NCI-H2196 (cell line): Measurements from ENCODE around the gene PTBP1.
A peak's percentile ranks its signal among the peaks of the same experiment; 100 is the strongest.

Source experiments
- DNase-seq: peaks from one replicate; lab custom pipeline; 2025; ENCODE audit not compliant: unreplicated experiment; lab: John Stamatoyannopoulos, UW

The PTBP1 gene

DNA sequence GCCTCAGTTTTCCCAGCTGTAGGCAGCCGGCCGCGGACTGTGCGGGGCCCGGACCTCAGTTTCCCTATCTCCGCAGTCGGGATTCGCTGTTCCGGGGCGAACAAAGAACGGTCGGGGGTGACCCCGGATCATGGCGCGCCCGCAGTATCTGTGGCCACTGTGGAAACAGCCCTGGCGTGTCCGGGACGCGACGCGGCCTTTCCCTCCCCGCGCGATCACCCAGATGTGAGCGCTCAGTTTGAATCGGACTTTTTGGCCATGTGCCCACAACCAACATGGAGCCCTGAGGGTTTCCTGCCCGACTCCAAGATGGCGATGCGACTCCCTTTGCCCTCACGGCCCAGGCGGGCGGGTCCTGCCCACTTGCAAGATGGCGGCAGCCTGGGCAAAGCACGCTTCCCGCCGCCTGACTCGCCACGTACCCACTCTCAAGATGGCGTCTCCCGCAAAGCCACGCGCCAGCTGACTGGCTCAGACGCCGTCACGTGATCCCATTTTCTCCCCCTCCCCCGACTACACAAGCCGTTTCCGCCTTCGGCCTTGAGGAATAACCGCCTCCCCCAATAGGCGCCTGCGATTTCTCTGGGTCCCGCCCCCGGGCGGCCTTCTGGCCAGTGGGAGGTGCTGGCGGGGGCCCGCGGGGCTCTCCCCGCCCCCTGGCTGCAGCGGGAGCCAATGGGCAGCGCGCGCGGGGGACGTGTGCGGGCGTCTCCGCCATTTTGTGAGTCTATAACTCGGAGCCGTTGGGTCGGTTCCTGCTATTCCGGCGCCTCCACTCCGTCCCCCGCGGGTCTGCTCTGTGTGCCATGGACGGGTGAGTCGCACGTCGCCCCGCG lies at the start of gene PTBP1:
Gene PTBP1, plus strand, starts transcription at position 761 of the 836 bp plus-strand sequence. Its CDS starts 46 bp downstream, at position 807.
- DNase-seq = peak; percentile 100

- no peak for DNase-seq
Observed at GRCh38 chr19:748274-748598, 49.0 kb upstream of the PTBP1 start.

GRCh38 chr19:749811-750210 lies 47.4 kb upstream of the PTBP1 start:
- no peak for DNase-seq

GRCh38 chr19:750640-751423 lies 46.4 kb upstream of the PTBP1 start, which contains the start of gene MISP:
Gene MISP (plus strand): TSS chr19:751112. CDS start chr19:756947, 5,835 bp downstream.
- DNase-seq = peak; percentile 93

- DNase-seq = no peak
Observed at GRCh38 chr19:751501-752341, 45.5 kb upstream of the PTBP1 start.

DNA sequence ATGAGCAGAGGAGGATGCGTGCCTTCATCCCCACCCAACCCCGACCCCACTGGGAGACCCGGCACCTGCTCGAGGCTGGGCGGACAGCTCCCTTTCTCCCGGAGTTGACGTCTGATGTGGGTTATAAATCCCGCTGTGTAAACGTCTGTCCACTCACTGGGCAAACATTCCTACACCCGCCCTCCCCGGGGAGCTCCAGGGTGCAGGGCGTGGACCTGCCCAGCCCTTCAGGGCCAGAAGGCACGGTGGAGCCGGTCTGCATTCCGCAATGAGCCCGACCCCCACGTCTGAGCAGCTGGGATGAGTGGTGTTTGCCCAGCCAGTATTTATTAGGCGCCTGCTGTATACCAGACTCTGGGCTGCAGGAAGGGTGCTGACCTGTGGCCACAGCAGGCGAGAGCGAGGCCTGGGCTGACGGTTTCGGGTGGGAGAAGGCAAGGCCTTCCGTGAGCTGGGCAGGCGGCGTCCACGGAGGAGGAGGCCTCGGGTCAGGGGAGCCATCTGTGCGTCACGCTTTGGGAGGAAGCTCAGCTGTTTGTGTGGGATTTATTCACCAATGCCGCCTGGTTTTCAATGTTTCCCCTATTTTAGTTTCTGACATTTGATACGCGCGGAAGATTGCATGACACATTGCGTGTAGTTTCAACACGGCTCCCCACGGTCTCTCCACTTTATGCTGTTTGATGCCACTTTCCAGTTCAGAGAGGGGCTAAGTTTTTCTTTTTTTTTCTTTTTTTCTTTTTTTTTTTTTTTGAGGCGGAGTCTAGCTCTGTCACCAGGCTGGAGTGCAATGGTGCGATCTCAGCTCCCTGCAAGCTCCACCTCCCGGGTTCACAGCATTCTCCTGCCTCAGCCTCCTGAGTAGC lies 44.4 kb upstream of the PTBP1 start:
- peak; percentile 49 for DNase-seq

DNA sequence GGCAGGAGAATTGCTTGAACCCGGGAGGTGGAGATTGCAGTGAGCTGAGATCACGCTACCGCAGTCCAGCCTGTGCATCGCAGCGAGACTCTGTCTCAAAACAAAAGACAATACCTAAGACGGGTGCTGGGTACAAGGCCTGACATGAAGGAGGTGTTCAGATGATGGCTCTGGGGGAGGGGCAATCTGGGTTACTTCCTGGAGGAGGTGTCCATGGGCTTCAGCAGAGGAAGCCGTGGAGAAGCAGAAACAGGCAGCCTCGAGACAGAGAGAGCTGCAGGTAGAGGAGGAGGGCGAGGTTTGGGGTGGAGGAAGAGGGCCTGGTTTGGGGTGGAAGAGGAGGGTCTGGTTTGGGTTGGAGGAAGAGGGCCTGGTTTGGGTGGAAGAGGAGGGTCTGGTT lies 42.7 kb upstream of the PTBP1 start:
- no peak for DNase-seq

- no peak for DNase-seq
Observed at GRCh38 chr19:755063-755462, 42.2 kb upstream of the PTBP1 start.

DNA sequence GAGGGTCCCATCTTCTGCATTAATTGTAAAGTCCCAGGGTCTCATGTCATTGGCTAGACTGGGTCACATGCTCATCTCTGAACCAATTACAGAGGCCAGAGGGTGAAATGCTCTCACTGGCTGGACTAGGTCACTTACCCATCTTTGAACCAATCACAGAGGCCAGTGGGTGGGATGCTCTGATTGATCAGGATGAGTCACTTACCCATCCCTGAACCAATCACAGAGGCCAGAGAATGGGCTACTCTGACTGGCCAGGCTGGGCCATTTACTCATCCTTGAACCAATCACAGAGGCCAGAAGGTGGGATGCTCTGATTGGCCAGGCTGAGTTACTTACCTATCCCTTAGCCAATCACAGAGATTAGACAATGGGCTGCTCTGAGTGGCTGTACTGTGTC lies 41.0 kb upstream of the PTBP1 start:
- DNase-seq = peak; percentile 16

GRCh38 chr19:756821-757688 lies 40.2 kb upstream of the PTBP1 start:
- DNase-seq = no peak

DNA sequence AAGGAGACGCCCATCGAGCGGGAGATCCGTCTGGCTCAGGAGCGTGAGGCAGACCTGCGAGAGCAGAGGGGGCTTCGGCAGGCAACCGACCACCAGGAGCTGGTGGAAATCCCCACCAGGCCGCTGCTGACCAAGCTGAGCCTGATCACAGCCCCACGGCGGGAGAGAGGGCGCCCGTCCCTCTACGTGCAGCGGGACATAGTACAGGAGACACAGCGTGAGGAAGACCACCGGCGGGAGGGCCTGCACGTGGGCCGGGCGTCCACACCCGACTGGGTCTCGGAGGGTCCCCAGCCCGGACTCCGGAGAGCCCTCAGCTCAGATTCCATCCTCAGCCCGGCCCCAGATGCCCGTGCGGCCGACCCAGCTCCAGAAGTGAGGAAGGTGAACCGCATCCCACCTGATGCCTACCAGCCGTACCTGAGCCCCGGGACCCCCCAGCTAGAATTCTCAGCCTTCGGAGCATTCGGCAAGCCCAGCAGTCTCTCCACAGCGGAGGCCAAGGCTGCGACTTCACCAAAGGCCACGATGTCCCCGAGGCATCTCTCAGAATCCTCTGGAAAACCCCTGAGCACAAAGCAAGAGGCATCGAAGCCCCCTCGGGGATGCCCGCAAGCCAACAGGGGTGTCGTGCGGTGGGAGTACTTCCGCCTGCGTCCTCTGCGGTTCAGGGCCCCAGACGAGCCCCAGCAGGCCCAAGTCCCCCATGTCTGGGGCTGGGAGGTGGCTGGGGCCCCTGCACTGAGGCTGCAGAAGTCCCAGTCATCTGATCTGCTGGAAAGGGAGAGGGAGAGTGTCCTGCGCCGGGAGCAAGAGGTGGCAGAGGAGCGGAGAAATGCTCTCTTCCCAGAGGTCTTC lies 39.2 kb upstream of the PTBP1 start:
- no peak for DNase-seq

GRCh38 chr19:763181-763580 lies 34.1 kb upstream of the PTBP1 start:
- no peak for DNase-seq

DNA sequence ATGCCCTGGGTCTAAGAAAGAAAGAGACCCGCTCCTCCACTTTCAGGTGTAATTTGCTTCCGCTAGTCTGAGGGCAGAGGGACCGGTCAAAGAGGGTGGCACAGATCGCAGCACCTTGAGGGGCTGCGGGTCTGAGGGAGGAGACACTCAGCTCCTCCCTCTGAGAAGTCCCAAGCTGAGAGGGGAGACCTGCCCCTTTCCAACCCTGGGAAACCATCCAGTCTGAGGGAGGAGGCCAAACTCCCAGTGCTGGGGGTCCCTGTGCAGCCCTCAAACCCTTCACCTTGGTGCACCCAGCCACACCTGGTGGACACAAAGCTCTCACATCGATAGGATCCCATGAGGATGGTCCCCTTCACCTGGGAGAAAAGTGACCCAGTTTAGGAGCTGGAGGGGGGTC lies 33.4 kb upstream of the PTBP1 start:
- DNase-seq = no peak

- DNase-seq = no peak
Observed at GRCh38 chr19:764301-764700, 33.0 kb upstream of the PTBP1 start.

- no peak for DNase-seq
Observed at GRCh38 chr19:765179-765738, 32.0 kb upstream of the PTBP1 start.

DNA sequence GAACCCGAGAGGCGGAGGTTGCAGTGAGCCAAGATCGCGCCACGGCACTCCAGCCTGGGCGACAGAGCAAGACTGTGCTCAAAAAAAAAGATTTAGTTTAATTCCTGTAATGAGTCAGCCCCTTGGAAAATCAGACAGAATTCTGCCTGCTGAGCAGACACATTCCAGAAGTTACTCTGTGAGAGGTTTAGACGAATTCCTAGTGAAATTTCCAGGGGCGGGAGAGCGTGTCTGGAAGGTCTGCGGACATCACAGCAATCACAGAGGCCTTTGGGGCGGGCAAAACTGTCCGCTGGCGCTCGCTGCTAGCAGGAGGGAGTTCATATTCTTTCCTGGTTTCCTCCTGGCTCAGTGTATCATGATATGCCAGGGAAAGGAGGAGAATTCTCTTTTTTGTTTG lies 28.8 kb upstream of the PTBP1 start:
- no peak for DNase-seq

DNA sequence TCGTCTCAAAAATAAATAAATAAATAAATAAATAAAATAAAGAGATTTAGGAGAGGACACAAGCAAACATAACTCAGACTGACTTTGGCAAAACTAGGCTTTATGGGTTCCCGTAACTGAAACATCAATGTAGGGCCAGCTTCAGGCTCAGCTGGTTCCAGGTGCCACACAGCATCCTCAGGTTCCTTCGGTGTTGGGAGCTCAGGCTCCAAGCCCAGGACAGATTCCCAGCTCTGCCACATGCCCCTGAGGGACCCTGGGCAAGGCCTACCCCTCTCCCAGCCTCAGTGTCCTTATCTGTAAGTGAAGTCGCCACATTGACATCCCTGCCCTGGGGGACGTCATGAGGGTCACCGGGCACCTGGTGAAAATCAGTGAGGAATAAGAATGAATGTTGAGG lies 27.6 kb upstream of the PTBP1 start:
- DNase-seq = no peak

GRCh38 chr19:771332-771785 lies 25.9 kb upstream of the PTBP1 start:
- peak; percentile 14 for DNase-seq
